Transverse colon (tissue), 4 donors: ENCODE data around the gene ENTPD5. TPM values are rescaled to one million over a fixed set of nuclear protein-coding genes. Genes with fewer than 3 reads are reported as not detected.

ENCODE experiments used
- DNase-seq: peaks from one replicate; pipeline ENCODE4 v3.0.0-alpha.2; 2019
- H3K27ac ChIP-seq, 4 donors: fragments of 200-600 bp; sonication (generic); 2 replicates each; pipeline ENCODE4 v1.5.1; 2016 to 2018; ENCODE audit warnings: inconsistent platforms in 4 of 4
- H3K27me3 ChIP-seq: fragments of 200-600 bp; sonication (generic); 2 replicates; pipeline ENCODE4 v1.5.1; 2017; ENCODE audit warnings: inconsistent platforms
- H3K36me3 ChIP-seq, 4 donors: fragments of 200-600 bp; sonication (generic); 2 replicates each; pipeline ENCODE4 v1.5.1; 2017 to 2019; ENCODE audit warnings: inconsistent platforms in 4 of 4
- H3K4me1 ChIP-seq, 4 donors: fragments of 200-600 bp; sonication (generic); 2 replicates each; pipeline ENCODE4 v1.5.1; 2017 to 2020; ENCODE audit warnings: inconsistent platforms in 4 of 4
- H3K4me3 ChIP-seq, 4 donors: fragments of 200-600 bp; sonication (generic); 1 replicate in 1 of 4; 2 replicates in 3 of 4; pipeline versions ENCODE4 v1.5.1 to v1.6.1; 2017 to 2019; ENCODE audit warnings: inconsistent platforms in 4 of 4
- H3K9me3 ChIP-seq, 2 donors: fragments of 200-600 bp; sonication (generic); 2 replicates each; pipeline ENCODE4 v1.5.1; 2017 to 2019; ENCODE audit warnings: inconsistent platforms in 2 of 2
- CTCF ChIP-seq, 5 experiments: fragments of 200-600 bp in 3 of 5; fragments of 450-650 bp in 2 of 5; sonication (generic) in 3 of 5; IDR thresholded peaks; 1 replicate in 2 of 5; 2 replicates in 3 of 5; pipeline ENCODE4 v1.5.1; 2016 to 2017; ENCODE audit warnings: antibody characterized with exemption in 5 of 5, inconsistent platforms in 3 of 5, mild to moderate bottlenecking in 2 of 5, moderate library complexity in 1 of 5
- EP300 ChIP-seq: sonication (generic); formaldehyde crosslinking; IDR thresholded peaks from one replicate; pipeline ENCODE4 v1.6.1; 2017; ENCODE audit warnings: antibody characterized with exemption, low read depth
- POLR2A ChIP-seq: fragments of 450-650 bp; IDR thresholded peaks from one replicate; pipeline ENCODE4 v1.6.1; 2016; ENCODE audit warnings: antibody characterized with exemption, mild to moderate bottlenecking, moderate library complexity
- POLR2AphosphoS5 ChIP-seq, 3 donors: sonication (generic); formaldehyde crosslinking; IDR thresholded peaks; one replicate each; pipeline ENCODE4 v1.6.1; 2016; ENCODE audit warnings: antibody characterized with exemption in 3 of 3
- WGBS, 2 donors: methylation state at CpG; one replicate each; pipeline ENCODE4 v1.1.5; 2018; ENCODE audit warnings: low coverage in 1 of 2; 5-methylcytosine and 5-hydroxymethylcytosine counted together
- in situ Hi-C, 4 donors: fragments of 200-750 bp; cut with MboI; loops; one replicate each; pipeline versions ENCODE4 v1.15.0 to v1.15.1; 2017; ENCODE audit warnings: low sequenced_read_pairs in 3 of 4, low pct_ligation_motif_present in 1 of 4, low pct_unique_long_range_greater_than_20kb in 1 of 4
- intact Hi-C: fragments of 100-400 bp; cut with DNase I; formaldehyde crosslinking; loops from one replicate; pipeline ENCODE4 v1.15.1; 2023; ENCODE audit warnings: low total_unique reads
- small RNA-seq, 4 donors: library from RNA; depleted of rRNA; stranded (forward); fragments of <200 nt; gene quantifications; one replicate each; pipeline ENCODE3, GENCODE V24; 2016
- total RNA-seq, 4 donors: library from RNA; depleted of rRNA; stranded (reverse); fragments of >200 nt; gene quantifications; one replicate each; pipeline ENCODE4 v1.1.0, GENCODE V29; 2016

The ENTPD5 gene
- total RNA-seq, 4 donors from 2014 or later, result 60.9 to 311 (median 219) TPM

DNA sequence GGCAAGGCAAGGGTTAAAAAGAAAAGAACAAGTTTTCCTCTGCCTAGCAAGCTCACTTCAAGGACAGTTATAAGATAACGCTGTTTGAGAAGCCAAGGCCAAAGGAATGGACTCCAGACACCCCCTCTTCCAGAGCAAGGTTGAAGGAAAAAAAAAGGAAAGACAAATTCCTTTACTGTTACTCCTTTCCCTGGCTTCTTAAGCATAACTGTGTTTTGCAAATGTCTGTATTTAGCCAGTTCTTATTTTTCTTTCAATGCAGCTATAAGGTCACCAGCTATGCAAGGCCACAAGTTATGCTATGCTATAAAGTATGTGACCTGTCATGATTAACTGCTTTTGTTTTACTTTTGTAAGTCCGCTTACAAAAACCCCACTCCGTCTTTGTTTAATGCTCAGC, 105.8 kb downstream of the ENTPD5 start:
- TF ChIP-seq POLR2AphosphoS5 (IDR thresholded peaks at IDR 0.05) (no peak), POLR2A (no peak), CTCF (IDR thresholded peaks at IDR 0.05) (no peak), EP300 (no peak)
- Histone ChIP-seq H3K9me3 (no peaks in the 10 kb centered on the region), H3K36me3 (peaks cover 0 to 67% (median 24%) of the 10 kb centered on the region in 4 donors), H3K27me3 (no peaks in the 10 kb centered on the region), H3K4me3 (no peak overlapping the region), H3K27ac (no peak overlapping the region), H3K4me1 (no peaks in the 10 kb centered on the region)
- DNase-seq, result no peak
- intact Hi-C loops, result no loop called here
- in situ Hi-C loops, result no loop called here
- WGBS, 2 donors, result 84 to 86% methylated on average over 3 of the region's 3 CpGs

DNA sequence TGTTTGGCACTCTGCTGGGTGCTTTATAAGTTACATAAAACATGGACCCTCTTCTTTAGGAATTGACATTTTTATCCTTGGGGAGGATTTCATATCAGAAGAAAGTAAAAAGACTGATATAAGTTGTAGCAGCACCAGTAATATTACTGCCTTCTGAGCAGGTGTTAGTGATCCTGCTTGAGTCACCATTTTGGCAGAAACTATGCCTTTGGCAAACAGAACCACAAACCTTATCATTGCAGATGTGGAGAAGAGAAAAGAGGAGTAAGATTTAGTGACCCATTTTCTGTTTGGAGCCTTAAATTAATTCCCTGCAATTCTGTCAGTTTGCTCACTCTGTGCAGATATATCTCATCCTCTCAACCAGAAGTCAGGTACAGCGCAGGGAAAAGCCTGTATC, 109.4 kb downstream of the ENTPD5 start:
- no peak overlapping the region for H3K27ac ChIP-seq
- no peaks in the 10 kb centered on the region for H3K4me1 ChIP-seq
- intact Hi-C loops, result no loop called here
- WGBS, 2 donors, result 87% methylated on average over 1 of the region's 1 CpG; no CpG with 5 or more reads in 1 of the 2 donors
- DNase-seq, result no peak
- in situ Hi-C loops, result no loop called here
- H3K9me3 ChIP-seq, result no peaks in the 10 kb centered on the region
- TF ChIP-seq EP300, result no peak
- no peak for TF ChIP-seq POLR2A
- no peak for TF ChIP-seq CTCF (IDR thresholded peaks at IDR 0.05)
- TF ChIP-seq POLR2AphosphoS5 (IDR thresholded peaks at IDR 0.05), result no peak
- no peak overlapping the region for H3K4me3 ChIP-seq
- peaks cover 0 to 89% (median 36%) of the 10 kb centered on the region in 4 donors for H3K36me3 ChIP-seq
- no peaks in the 10 kb centered on the region for H3K27me3 ChIP-seq

Small RNA genes within 50 kb of the gene (small RNA-seq; reads per million reads assigned to genes)
- gene AC005480.2, result 0 reads per million in 4 donors

Other genes starting within 250 kb of the ENTPD5 start
- gene PTGR2, start 167.5 kb downstream of the ENTPD5 start, total RNA-seq, result 10 to 100 TPM in 2 of 4 donors, 1 to 10 TPM in 2; 1.8 to 15.8 (median 10.8) TPM
- 100 to 1,000 TPM in 1 of 4 donors, 10 to 100 TPM in 3; 33.2 to 104 (median 45.9) TPM for gene ZNF410, start 132.4 kb downstream of the ENTPD5 start, total RNA-seq
- 1 to 10 TPM; 2.4 to 7.2 (median 4.8) TPM for gene FAM161B, start 69.2 kb downstream of the ENTPD5 start, total RNA-seq
- 10 to 100 TPM; 39.1 to 46.8 (median 42.4) TPM for gene COQ6, start 69.0 kb downstream of the ENTPD5 start, total RNA-seq
- 1 to 10 TPM; 4.1 to 7.5 (median 5.4) TPM for gene BBOF1, start 61 bp upstream of the ENTPD5 start, total RNA-seq
- 10 to 100 TPM; 19.1 to 40.0 (median 27.5) TPM for gene ALDH6A1, start 65.2 kb upstream of the ENTPD5 start, total RNA-seq
- gene LIN52, start 65.7 kb upstream of the ENTPD5 start, total RNA-seq, result 1 to 10 TPM; 1.1 to 5.4 (median 4.6) TPM
- gene VSX2, start 220.2 kb upstream of the ENTPD5 start, total RNA-seq, result not detected